NCI-H2107 treated with DMSO at 0.1 percent for 48 hours (cell line): ENCODE data around the gene CHI3L2.

Experiments used
- DNase-seq: peaks from one replicate; lab custom pipeline; 2025; ENCODE audit not compliant: unreplicated experiment; lab: John Stamatoyannopoulos, UW

The CHI3L2 gene

GRCh38 chr1:111247125-111247838 lies 19.8 kb downstream of the CHI3L2 start:
- DNase-seq: no peak

GRCh38 chr1:111249960-111250359 lies 22.4 kb downstream of the CHI3L2 start:
- DNase-seq: no peak

GRCh38 chr1:111251570-111251969 lies 24.1 kb downstream of the CHI3L2 start:
- no peak for DNase-seq

- DNase-seq: no peak
Observed at GRCh38 chr1:111252786-111253185, 25.3 kb downstream of the CHI3L2 start.

GRCh38 chr1:111253876-111254275 lies 26.4 kb downstream of the CHI3L2 start:
- no peak for DNase-seq

- DNase-seq: no peak
Observed at GRCh38 chr1:111256988-111257658, 29.6 kb downstream of the CHI3L2 start.

GRCh38 chr1:111267801-111268508 lies 40.4 kb downstream of the CHI3L2 start:
- DNase-seq: no peak

GRCh38 chr1:111269825-111270406 lies 42.4 kb downstream of the CHI3L2 start:
- no peak for DNase-seq

- no peak for DNase-seq
Observed at GRCh38 chr1:111270771-111271463, 43.4 kb downstream of the CHI3L2 start.

GRCh38 chr1:111271464-111271801 lies 43.9 kb downstream of the CHI3L2 start:
- no peak for DNase-seq

- DNase-seq: no peak
Observed at GRCh38 chr1:111272081-111272480, 44.6 kb downstream of the CHI3L2 start.

GRCh38 chr1:111274653-111275052 lies 47.1 kb downstream of the CHI3L2 start:
- no peak for DNase-seq

GRCh38 chr1:111275079-111275478 lies 47.6 kb downstream of the CHI3L2 start:
- DNase-seq: no peak

- DNase-seq: no peak
Observed at GRCh38 chr1:111275780-111276433, 48.4 kb downstream of the CHI3L2 start.

GRCh38 chr1:111279144-111279543 lies 51.6 kb downstream of the CHI3L2 start:
- no peak for DNase-seq

- no peak for DNase-seq
Observed at GRCh38 chr1:111280267-111280666, 52.8 kb downstream of the CHI3L2 start.

- DNase-seq: no peak
Observed at GRCh38 chr1:111281411-111281810, 53.9 kb downstream of the CHI3L2 start.

- no peak for DNase-seq
Observed at GRCh38 chr1:111283838-111284237, 56.3 kb downstream of the CHI3L2 start.

GRCh38 chr1:111285879-111286278 lies 58.4 kb downstream of the CHI3L2 start:
- DNase-seq: no peak

GRCh38 chr1:111286912-111287311 lies 59.4 kb downstream of the CHI3L2 start:
- no peak for DNase-seq

GRCh38 chr1:111289371-111289770 lies 61.9 kb downstream of the CHI3L2 start:
- no peak for DNase-seq
